Parathyroid adenoma (tissue), 2 donors: ENCODE data around the gene ABAT.

Experiments used
- H2AFZ ChIP-seq: fragments of 300-600 bp; sonication (generic); one replicate; pipeline ENCODE4 v1.7.0; 2017; ENCODE audit warnings: antibody characterized with exemption, mild to moderate bottlenecking
- H3K27ac ChIP-seq: fragments of 300-600 bp; sonication (generic); one replicate; pipeline ENCODE4 v1.7.0; 2017
- H3K27me3 ChIP-seq: fragments of 300-600 bp; sonication (generic); one replicate; pipeline ENCODE4 v1.7.0; 2017; ENCODE audit warnings: low read length; ENCODE audit not compliant: control insufficient read depth, insufficient read depth
- H3K36me3 ChIP-seq: fragments of 300-600 bp; sonication (generic); one replicate; pipeline ENCODE4 v1.7.0; 2017; ENCODE audit warnings: low read length; ENCODE audit not compliant: control insufficient read depth, insufficient read depth
- H3K4me1 ChIP-seq: fragments of 300-600 bp; sonication (generic); one replicate; pipeline ENCODE4 v1.7.0; 2017; ENCODE audit warnings: control low read depth
- H3K4me2 ChIP-seq: fragments of 300-600 bp; sonication (generic); one replicate; pipeline ENCODE4 v1.7.0; 2017; ENCODE audit warnings: low read length
- H3K4me3 ChIP-seq: fragments of 300-600 bp; sonication (generic); one replicate; pipeline ENCODE4 v1.7.0; 2017; ENCODE audit warnings: low read depth, low read length
- H3K79me2 ChIP-seq: fragments of 300-600 bp; sonication (generic); one replicate; pipeline ENCODE4 v1.7.0; 2017; ENCODE audit warnings: control low read depth
- H3K9ac ChIP-seq: fragments of 300-600 bp; sonication (generic); one replicate; pipeline ENCODE4 v1.7.0; 2017; ENCODE audit warnings: mild to moderate bottlenecking
- H3K9me3 ChIP-seq: fragments of 300-600 bp; sonication (generic); one replicate; pipeline ENCODE4 v1.7.0; 2017; ENCODE audit warnings: low read length; ENCODE audit not compliant: control insufficient read depth
- TF ChIP-seq, protein P1 (sequence below): fragments of 300-600 bp; sonication (generic); IDR thresholded peaks from one replicate; pipeline ENCODE4 v1.7.0; 2017; ENCODE audit warnings: antibody characterized with exemption, mild to moderate bottlenecking
- donor health status: primary hyperparathyroidism.

ABAT gene

GRCh38 chr16:8632675-8633182 lies 41.7 kb upstream of the ABAT start:
- H3K79me2 ChIP-seq, result peaks cover 7% of the 10 kb centered on the region
- H3K27ac ChIP-seq, result peak overlapping the region; percentile 19
- H3K36me3 ChIP-seq, result no peaks in the 10 kb centered on the region

DNA sequence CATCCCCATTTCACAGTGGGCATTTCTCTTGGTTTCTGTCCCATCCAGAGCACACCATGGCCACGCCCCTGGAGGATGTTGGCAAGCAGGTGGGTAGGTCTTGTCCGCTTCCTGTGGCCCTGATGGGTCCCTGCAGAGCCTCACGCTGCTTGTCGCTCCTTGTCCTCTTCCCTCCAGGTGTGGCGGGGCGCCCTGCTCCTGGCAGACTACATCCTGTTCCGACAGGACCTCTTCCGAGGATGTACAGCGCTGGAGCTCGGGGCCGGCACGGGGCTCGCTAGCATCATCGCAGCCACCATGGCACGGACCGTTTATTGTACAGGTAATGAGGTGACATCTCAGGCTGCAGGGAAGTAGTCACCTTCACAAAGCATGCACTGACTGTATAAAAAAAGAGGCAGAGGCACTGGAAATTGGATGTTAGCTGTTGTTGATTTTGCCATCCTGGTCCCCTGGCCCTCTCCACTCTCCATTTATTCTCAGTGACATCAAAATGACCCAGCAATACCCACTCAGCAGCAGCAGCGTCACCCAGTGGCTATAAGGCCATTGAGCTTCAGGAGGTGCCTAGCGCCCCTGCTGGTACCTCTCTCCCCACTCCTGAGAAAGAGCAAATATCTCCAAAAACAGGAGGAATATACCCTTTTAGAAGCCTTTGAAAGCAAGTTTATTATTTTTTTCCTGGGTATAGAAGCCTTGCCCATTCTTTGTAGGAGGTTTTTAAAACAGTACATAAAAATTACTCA lies 39.3 kb upstream of the ABAT start:
- Histone ChIP-seq H3K27ac (no peak overlapping the region), H3K9ac (no peak overlapping the region), H3K4me1 (no peaks in the 10 kb centered on the region), H2AFZ (no peak overlapping the region), H3K9me3 (no peaks in the 10 kb centered on the region), H3K27me3 (no peaks in the 10 kb centered on the region), H3K36me3 (no peaks in the 10 kb centered on the region), H3K79me2 (peaks cover 5% of the 10 kb centered on the region), H3K4me3 (no peak overlapping the region), H3K4me2 (no peak overlapping the region)
- TF ChIP-seq, protein P1, sequence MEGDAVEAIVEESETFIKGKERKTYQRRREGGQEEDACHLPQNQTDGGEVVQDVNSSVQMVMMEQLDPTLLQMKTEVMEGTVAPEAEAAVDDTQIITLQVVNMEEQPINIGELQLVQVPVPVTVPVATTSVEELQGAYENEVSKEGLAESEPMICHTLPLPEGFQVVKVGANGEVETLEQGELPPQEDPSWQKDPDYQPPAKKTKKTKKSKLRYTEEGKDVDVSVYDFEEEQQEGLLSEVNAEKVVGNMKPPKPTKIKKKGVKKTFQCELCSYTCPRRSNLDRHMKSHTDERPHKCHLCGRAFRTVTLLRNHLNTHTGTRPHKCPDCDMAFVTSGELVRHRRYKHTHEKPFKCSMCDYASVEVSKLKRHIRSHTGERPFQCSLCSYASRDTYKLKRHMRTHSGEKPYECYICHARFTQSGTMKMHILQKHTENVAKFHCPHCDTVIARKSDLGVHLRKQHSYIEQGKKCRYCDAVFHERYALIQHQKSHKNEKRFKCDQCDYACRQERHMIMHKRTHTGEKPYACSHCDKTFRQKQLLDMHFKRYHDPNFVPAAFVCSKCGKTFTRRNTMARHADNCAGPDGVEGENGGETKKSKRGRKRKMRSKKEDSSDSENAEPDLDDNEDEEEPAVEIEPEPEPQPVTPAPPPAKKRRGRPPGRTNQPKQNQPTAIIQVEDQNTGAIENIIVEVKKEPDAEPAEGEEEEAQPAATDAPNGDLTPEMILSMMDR, result peak; percentile 19

More at GRCh38 chr16:8632675-8633182, 41.7 kb upstream of the ABAT start:
- TF ChIP-seq, protein P1, result no peak
- no peaks in the 10 kb centered on the region for H3K9me3 ChIP-seq
- no peak overlapping the region for H3K4me2 ChIP-seq
- H3K4me3 ChIP-seq, result no peak overlapping the region
- H2AFZ ChIP-seq, result no peak overlapping the region
- no peaks in the 10 kb centered on the region for H3K4me1 ChIP-seq
- H3K9ac ChIP-seq, result no peak overlapping the region
- H3K27me3 ChIP-seq, result no peaks in the 10 kb centered on the region

GRCh38 chr16:8639694-8640093 lies 34.7 kb upstream of the ABAT start:
- TF ChIP-seq, protein P1, result no peak
- Histone ChIP-seq H3K9me3 (no peaks in the 10 kb centered on the region), H3K9ac (no peak overlapping the region), H3K27me3 (no peaks in the 10 kb centered on the region), H3K4me2 (no peak overlapping the region), H2AFZ (no peak overlapping the region), H3K36me3 (no peaks in the 10 kb centered on the region), H3K4me3 (no peak overlapping the region), H3K27ac (no peak overlapping the region), H3K4me1 (no peaks in the 10 kb centered on the region), H3K79me2 (no peaks in the 10 kb centered on the region)

- Histone ChIP-seq H3K36me3 (no peaks in the 10 kb centered on the region), H3K27me3 (no peaks in the 10 kb centered on the region), H3K4me3 (no peak overlapping the region), H3K4me1 (no peaks in the 10 kb centered on the region), H3K79me2 (no peaks in the 10 kb centered on the region), H2AFZ (no peak overlapping the region), H3K4me2 (no peak overlapping the region), H3K9me3 (no peaks in the 10 kb centered on the region), H3K27ac (no peak overlapping the region), H3K9ac (no peak overlapping the region)
- TF ChIP-seq, protein P1, result no peak
Measured at GRCh38 chr16:8641671-8642070, 32.7 kb upstream of the ABAT start.

DNA sequence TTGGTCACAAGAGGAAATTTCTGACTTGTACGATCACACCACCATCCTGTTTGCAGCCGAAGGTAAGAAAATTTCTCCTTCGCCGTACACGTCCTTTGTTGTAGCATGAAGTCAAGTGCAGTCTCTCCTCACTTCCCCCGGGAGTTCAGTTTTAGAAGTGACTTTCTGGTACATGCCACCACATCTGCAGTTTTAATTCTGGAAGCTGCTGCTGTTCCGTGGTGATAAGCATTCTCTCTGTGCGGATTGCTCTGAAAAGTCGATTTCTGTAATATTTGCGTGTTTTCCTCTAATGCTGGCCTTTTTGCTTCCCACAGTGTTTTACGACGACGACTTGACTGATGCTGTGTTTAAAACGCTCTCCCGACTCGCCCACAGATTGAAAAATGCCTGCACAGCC lies 32.3 kb upstream of the ABAT start:
- Histone ChIP-seq H3K27ac (no peak overlapping the region), H3K4me2 (no peak overlapping the region), H3K36me3 (no peaks in the 10 kb centered on the region), H3K9me3 (no peaks in the 10 kb centered on the region), H3K79me2 (no peaks in the 10 kb centered on the region), H3K27me3 (no peaks in the 10 kb centered on the region), H3K4me3 (no peak overlapping the region), H3K9ac (no peak overlapping the region), H2AFZ (no peak overlapping the region), H3K4me1 (no peaks in the 10 kb centered on the region)
- TF ChIP-seq, protein P1, result no peak
